Left ventricle myocardium superior (tissue), 1 donor: Measurements from ENCODE around the gene POFUT1. TPM values are rescaled to one million over a fixed set of nuclear protein-coding genes. Genes with fewer than 3 reads are reported as not detected.
"Not testable (repeated sequence)": the region's sequence is repeated elsewhere in the genome, so short reads cannot be mapped to it uniquely, and the experiment has no call there.

Experiments
- ATAC-seq: fragments of 200-7000 bp; cut with Tn5 transposase; one replicate; pipeline ENCODE4 v1.9.1; 2020; ENCODE audit warnings: mild to moderate bottlenecking, moderate library complexity
- DNase-seq: peaks from one replicate; pipeline ENCODE4 v3.0.0-alpha.2; 2020
- intact Hi-C: fragments of 100-400 bp; cut with micrococcal nuclease; formaldehyde crosslinking; loops from one replicate; pipeline ENCODE4 v1.11.0; 2022
- long read RNA-seq: library from polyadenylated mRNA; unstranded; transcript quantifications from one replicate; pipeline ENCODE4 v2.0.0, GENCODE V29; 2021
- total RNA-seq: library from RNA; stranded (reverse); fragmentation: NEBNext Ultra II Directional; extraction: Animal tissue kit (Norgen Biotek cat#: 25700); gene quantifications from one replicate; pipeline ENCODE4 v1.2.1, GENCODE V29; 2021
- donor health status: DM: no; HTN: yes; CAD: no; lungs with severe emphysema.

The POFUT1 gene
- 24.1 TPM for total RNA-seq
- long read RNA-seq, full-length matches to known transcripts: 30 of 31 reads
- long read RNA-seq, partial matches to known transcripts: 1 of 31 reads
- long read RNA-seq, other reads (novel, unspliced or antisense): 0 of 31 reads

- ATAC-seq: peak; percentile 94
- intact Hi-C loops: no loop called here
- DNase-seq: peak; percentile 95
Measured at GRCh38 chr20:32207626-32208498, at the start of gene POFUT1, which contains the start of gene PLAGL2. Gene POFUT1 (plus strand): TSS chr20:32207880. CDS start chr20:32207942, 62 bp downstream. Gene PLAGL2 (minus strand): TSS chr20:32207743. CDS start chr20:32202178, 5,565 bp downstream.

DNA sequence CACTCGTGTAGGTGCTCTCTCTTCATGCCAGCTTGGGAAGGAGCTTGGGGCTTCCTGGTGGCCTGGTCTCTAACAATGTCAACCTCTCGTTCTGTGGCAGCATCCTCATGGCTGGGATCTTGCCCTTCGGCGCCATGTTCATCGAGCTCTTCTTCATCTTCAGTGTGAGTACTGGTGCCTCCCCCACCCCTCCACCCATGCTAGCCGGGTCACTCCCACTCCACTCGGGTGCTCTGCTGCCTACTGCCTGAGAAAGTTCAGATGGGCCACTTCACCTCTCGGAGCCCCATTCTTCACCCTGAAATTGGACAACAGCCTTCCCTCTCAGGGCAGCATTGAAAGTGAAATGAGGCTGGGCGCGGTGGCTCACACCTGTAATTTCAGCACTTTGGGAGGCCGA, 49.3 kb upstream of the POFUT1 start:
- intact Hi-C loops: no loop called here
- ATAC-seq: no peak
- no peak for DNase-seq

DNA sequence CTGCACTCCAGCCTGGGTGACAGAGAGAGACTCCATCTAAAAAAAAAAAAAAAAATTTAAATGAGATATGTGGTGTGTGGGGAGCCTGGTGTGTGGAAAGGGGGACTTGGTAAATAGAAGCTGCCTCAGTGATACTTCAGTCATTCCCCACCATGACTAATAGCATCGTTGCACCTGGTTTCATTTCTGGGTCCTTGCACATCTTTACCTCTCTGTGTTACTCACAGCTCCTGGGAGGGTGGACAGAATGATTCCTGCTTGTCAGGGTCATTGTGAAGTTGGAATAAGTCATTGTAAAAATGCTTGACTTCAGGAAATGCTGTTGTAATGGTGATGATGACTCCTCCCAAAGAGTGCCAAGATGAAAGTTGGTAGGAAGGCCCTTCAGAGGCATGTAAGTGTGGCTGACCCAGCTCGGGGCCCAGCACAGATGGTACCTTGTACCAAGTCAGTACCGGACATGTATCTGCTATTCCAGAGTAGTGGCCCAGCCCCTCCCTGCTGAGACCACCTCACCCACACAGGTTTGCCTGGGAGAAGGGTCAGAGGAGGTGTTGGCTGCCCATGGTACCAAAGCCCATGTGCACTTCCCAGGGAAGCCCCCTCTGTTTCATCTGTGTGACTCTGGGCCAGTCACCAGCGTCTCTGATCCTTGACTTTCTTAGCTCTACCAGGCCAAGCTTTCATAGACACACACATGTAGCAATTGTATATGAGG, 48.6 kb upstream of the POFUT1 start:
- no peak for DNase-seq
- intact Hi-C loops: no loop called here
- ATAC-seq: no peak

- no peak for DNase-seq
- intact Hi-C loops: no loop called here
- ATAC-seq: no peak
Measured at GRCh38 chr20:32159766-32160221, 47.9 kb upstream of the POFUT1 start.

GRCh38 chr20:32160341-32160740, 47.3 kb upstream of the POFUT1 start:
- intact Hi-C loops: no loop called here
- ATAC-seq: no peak

DNA sequence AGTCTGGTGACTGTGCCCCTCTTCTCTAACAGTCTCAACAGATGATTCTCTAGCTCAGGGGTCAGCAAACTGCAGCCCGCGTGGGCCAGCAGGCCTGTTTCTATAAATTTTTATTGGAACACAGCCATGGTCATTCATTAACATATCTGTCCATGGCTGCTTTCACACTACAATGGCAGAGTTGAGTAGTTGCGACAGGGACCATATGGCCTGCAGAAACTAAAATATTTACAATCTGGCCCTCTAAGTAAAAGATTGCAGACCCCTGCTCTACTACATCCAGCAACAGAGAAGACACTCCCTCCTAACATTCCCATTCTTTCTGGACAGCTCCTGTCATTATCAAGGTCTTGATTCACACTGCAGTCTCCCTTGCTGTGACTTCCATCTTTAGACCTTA, 45.3 kb upstream of the POFUT1 start:
- intact Hi-C loops: no loop called here
- ATAC-seq: no peak

More at GRCh38 chr20:32160341-32160740, 47.3 kb upstream of the POFUT1 start:
- no peak for DNase-seq

DNA sequence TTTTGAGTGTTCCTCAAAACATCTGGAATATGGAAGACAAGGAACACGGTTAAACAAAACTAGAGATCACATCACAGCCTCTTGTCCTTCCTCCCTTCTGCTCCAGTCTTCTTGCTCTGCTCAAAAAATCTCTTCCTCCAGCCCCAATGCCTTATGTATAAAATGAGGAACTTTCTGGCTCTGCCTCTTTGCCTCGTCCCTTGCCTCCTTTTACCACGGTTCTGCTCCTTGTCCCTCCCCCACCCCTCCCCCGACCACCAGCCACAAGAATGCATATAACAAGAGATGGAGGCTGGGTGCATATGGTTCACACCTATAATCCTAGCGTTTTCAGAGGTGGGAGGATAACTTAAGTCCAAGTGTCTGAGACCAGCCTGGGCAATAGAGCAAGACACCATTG, 43.7 kb upstream of the POFUT1 start:
- ATAC-seq (no peak), DNase-seq (no peak)
- intact Hi-C loops: no loop called here

More for the DNA sequence above, 45.3 kb upstream of the POFUT1 start:
- DNase-seq: no peak

DNA sequence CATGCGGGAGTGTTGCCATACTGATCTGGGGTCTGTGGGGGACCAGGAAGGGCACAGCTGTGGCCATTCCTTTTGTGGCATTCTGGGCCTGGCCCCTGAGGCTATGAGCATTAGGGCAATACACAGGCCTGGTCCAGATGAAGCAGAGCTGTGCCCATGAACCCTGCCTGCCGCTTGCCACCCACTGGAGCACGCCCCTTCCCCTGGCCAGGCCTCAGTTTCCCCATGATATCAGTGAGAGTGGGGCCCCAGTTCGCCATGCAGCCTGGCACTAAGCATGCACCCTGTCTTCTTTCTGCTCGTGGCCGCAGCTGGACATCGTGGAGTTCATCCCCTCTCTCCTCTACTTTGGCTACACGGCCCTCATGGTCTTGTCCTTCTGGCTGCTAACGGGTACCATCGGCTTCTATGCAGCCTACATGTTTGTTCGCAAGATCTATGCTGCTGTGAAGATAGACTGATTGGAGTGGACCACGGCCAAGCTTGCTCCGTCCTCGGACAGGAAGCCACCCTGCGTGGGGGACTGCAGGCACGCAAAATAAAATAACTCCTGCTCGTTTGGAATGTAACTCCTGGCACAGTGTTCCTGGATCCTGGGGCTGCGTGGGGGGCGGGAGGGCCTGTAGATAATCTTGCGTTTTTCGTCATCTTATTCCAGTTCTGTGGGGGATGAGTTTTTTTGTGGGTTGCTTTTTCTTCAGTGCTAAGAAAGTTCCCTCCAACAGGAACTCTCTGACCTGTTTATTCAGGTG, 42.5 kb upstream of the POFUT1 start:
- DNase-seq: no peak
- ATAC-seq: peak; percentile 33
- intact Hi-C loops: no loop called here

GRCh38 chr20:32165836-32166545, 41.7 kb upstream of the POFUT1 start:
- intact Hi-C loops: no loop called here
- DNase-seq (no peak), ATAC-seq (peak; percentile 21)

- DNase-seq: no peak
- intact Hi-C loops: no loop called here
- ATAC-seq: no peak
Measured at GRCh38 chr20:32167552-32167951, 40.1 kb upstream of the POFUT1 start.

DNA sequence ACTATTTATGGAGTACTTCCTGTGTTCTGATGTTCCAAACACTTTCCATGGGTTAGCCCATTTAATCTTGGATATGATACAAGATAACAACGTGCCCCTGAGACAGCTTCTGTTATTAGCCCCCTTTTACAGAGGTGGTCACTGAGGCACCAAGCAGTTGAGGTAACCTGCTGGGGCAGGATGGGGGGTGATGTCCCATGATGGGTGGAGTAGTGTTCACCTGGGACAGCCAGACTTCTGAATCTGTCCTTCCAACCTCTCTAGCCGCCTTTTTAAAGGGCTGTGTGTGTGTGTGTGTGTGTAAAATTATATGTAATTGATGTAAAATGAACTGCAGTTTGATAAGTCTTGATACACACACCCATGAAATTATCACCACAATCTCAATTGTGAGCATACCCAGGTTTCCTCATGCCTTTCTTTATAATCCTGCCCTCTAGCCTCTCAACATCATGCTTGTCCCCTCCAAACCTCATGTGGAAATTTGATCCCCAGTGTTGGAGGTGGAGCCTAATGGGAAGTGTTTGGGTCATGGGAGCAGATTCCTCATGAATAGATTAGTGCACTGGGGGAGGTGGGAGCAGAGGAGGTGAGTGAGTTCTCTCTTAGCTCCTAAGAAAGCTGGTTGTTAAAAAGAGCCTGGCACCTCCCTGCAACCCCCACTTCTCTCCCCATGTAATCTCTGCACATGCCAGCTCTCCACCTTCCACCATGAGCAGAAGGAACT, 39.3 kb upstream of the POFUT1 start:
- ATAC-seq (no peak), DNase-seq (no peak)
- intact Hi-C loops: no loop called here

DNA sequence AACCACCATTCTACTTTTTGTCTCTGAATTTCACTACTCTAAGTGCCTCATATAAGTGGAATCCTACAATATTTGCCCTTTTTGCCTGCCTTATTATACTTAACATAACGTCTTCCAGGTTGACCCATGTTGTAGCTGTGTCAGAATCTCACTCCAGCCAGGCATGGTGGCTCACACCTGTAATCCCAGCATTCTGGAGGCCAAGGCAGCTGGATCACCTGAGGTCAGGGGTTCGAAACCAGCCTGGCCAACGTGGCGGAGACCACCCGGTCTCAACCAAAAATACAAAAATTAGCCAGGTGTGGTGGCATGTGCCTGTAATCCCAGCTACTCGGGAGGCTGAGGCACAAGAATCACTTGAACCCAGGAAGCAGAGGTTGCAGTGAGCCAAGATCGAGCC, 30.0 kb upstream of the POFUT1 start:
- intact Hi-C loops, DNase-seq, ATAC-seq: not testable (repeated sequence)

DNA sequence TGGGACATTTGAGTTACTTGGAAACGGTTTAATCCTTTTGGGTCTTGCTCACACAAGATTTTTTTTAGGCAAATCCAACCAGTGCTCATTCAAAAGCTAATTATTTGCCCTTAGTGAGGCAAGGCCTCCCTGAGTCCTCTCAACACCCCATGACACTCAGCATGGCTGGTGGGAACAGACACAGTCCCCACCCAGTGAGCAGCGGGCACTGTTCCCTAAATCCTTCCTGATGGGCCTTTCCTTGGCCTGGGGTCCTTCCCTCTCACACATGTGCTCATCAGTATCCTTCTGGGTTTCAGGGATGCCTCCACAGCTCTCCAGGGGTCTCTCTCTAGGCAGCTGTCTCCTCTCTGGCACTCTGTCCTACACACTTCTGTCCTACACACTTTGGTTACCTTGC, 28.2 kb upstream of the POFUT1 start:
- intact Hi-C loops: no loop called here
- ATAC-seq (no peak), DNase-seq (no peak)

- no peak for DNase-seq
- intact Hi-C loops: no loop called here
- ATAC-seq: no peak
Measured at GRCh38 chr20:32179934-32180333, 27.7 kb upstream of the POFUT1 start.

DNA sequence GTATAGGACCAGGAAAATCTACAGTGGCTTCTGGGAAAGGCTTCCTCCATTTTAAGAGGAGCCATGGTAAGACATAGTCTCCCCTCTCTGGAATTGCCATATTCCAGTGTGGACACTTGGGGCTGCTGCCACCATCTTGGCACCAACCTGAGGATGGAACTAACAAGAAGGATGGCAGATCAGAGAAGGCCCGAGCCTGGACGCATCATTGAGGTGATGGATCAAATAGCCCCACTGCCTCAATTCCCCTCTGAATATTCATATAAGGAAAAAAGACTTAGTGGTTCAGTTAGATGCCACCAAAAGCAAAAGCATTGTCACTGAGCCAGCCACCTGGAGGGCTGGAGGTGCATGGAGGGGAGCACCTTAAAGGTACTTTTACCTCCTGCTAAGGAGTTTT, 26.1 kb upstream of the POFUT1 start:
- ATAC-seq: no peak
- intact Hi-C loops: no loop called here
- DNase-seq: no peak

DNA sequence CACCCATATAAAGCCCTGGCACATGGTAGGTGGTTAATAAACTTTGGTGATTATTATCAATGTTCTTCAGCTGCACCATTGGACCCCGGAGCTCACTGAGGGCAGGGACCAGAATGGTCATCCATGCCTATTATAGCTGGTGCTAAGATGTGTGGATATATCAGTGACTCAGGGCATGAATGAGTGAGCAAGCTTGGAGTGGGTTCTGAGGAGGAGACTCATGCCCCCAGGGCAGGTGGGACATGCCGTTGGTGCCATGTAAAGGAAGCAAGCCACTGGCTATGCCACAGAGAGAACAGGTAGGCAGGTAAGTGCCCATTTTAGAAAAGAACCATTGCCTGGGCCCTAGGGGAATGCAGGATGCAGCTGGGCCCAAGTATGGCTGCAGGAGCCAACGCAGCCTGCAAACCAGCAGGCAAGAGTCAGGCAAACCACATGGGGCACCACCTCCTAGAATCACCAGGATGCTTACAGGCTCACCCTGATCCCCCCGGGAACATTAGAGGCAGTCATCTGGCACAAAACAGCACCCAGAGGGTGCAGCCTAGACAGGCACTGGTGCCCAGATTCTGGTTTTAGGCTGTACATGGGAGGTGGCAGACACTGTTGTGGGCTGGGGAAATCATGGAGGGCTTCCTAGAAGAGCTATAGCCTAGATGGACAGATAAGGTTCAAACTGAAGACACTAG, 23.6 kb upstream of the POFUT1 start:
- ATAC-seq (no peak), DNase-seq (no peak)
- intact Hi-C loops: no loop called here

GRCh38 chr20:32184961-32185603, 22.6 kb upstream of the POFUT1 start:
- no peak for ATAC-seq
- DNase-seq: no peak
- intact Hi-C loops: no loop called here
